Esophagus muscularis mucosa (tissue), 4 donors: Measurements from ENCODE around the gene CD47.

Source experiments
- CTCF ChIP-seq, 3 experiments: fragments of 200-600 bp in 2 of 3; fragments of 450-650 bp in 1 of 3; sonication (generic) in 2 of 3; IDR thresholded peaks; one replicate each; pipeline ENCODE4 v1.5.1; 2017 to 2019; ENCODE audit warnings: antibody characterized with exemption in 3 of 3, mild to moderate bottlenecking in 2 of 3, moderate library complexity in 1 of 3
- EP300 ChIP-seq: sonication (generic); formaldehyde crosslinking; IDR thresholded peaks from one replicate; pipeline ENCODE4 v1.6.1; 2017; ENCODE audit warnings: antibody characterized with exemption
- POLR2A ChIP-seq: fragments of 450-650 bp; IDR thresholded peaks from one replicate; pipeline ENCODE4 v1.6.1; 2017; ENCODE audit warnings: antibody characterized with exemption, moderate library complexity, mild to moderate bottlenecking, low read depth

GRCh38 chr3:108076564-108076963 lies 14.3 kb downstream of the CD47 start:
- TF ChIP-seq POLR2A (no peak), CTCF (IDR thresholded peaks at IDR 0.05) (no peak), EP300 (no peak)
